Neutrophil (primary cell): ENCODE measurements around the gene ARFGAP1.

Source experiments
- H3K27ac ChIP-seq: fragments of 200-600 bp; sonication (generic); 2 replicates; pipeline ENCODE4 v1.5.1; 2016; ENCODE audit warnings: mild to moderate bottlenecking, moderate library complexity
- H3K27me3 ChIP-seq: fragments of 200-600 bp; sonication (generic); 2 replicates; pipeline ENCODE4 v1.6.0; 2016; ENCODE audit warnings: mild to moderate bottlenecking
- H3K36me3 ChIP-seq: fragments of 200-600 bp; sonication (generic); 2 replicates; pipeline ENCODE4 v1.5.1; 2017
- H3K4me1 ChIP-seq, 2 experiments: fragments of 200-600 bp in 1 of 2; sonication (generic) in 1 of 2; 1 replicate in 1 of 2; 2 replicates in 1 of 2; pipeline versions ENCODE4 v1.5.1 to v1.6.1; 2013 to 2016; ENCODE audit warnings: low read depth in 1 of 2, low read length in 1 of 2, mild to moderate bottlenecking in 1 of 2, moderate library complexity in 1 of 2; ENCODE audit not compliant: control insufficient read depth in 1 of 2, insufficient read depth in 1 of 2
- H3K4me3 ChIP-seq, 2 experiments: fragments of 200-600 bp in 1 of 2; sonication (generic) in 1 of 2; 1 replicate in 1 of 2; 2 replicates in 1 of 2; pipeline ENCODE4 v1.5.1; 2013 to 2016; ENCODE audit warnings: low read depth in 1 of 2, low read length in 1 of 2, mild to moderate bottlenecking in 1 of 2, moderate library complexity in 1 of 2
- H3K9me3 ChIP-seq: fragments of 200-600 bp; sonication (generic); 2 replicates; pipeline ENCODE4 v1.5.1; 2016
- TF ChIP-seq, protein P1 (sequence below): fragments of 200-600 bp; sonication (generic); IDR thresholded peaks from 2 replicates; pipeline ENCODE4 v1.5.1; 2016; ENCODE audit warnings: antibody characterized with exemption

The ARFGAP1 gene

DNA sequence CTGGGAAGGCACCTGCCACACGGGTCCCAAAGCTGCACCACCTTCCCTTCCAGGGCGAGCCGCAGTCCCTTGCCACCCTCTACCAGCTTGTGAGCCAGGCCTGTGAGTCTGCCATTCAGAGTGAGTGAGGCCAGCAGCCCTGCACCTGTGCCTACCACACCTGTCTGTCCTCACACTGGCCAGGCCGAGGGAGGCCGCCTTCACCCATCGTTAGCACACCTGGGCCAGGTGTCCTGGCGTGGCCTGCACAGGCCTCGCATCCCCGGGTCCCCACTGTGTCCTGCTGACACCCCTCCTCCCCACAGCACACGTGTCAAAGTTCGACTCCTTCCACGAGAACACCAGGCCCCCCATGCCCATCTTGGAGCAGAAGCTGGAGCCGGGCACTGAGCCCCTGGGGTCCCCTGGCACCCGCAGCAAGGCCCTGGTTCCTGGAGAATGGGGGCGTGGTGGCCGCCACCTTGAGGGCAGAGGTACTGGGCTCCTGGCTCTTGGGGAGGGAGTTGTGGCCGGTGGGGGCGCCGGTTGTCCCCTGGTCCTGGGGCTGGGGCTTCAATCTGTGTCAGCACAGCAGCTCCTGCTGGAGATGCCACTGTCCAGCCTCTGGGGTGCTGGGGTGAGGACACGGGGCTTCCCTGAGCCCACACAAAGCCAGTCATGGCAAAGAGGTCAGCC, 55.5 kb downstream of the ARFGAP1 start:
- H3K36me3 ChIP-seq, result no peaks in the 10 kb centered on the region
- no peak overlapping the region for H3K4me3 ChIP-seq
- no peak overlapping the region for H3K27ac ChIP-seq
- peaks cover 10% of the 10 kb centered on the region for H3K9me3 ChIP-seq
- H3K4me1 ChIP-seq, result no peaks in the 10 kb centered on the region
- H3K27me3 ChIP-seq, result peaks cover 15% of the 10 kb centered on the region
- TF ChIP-seq, protein P1, sequence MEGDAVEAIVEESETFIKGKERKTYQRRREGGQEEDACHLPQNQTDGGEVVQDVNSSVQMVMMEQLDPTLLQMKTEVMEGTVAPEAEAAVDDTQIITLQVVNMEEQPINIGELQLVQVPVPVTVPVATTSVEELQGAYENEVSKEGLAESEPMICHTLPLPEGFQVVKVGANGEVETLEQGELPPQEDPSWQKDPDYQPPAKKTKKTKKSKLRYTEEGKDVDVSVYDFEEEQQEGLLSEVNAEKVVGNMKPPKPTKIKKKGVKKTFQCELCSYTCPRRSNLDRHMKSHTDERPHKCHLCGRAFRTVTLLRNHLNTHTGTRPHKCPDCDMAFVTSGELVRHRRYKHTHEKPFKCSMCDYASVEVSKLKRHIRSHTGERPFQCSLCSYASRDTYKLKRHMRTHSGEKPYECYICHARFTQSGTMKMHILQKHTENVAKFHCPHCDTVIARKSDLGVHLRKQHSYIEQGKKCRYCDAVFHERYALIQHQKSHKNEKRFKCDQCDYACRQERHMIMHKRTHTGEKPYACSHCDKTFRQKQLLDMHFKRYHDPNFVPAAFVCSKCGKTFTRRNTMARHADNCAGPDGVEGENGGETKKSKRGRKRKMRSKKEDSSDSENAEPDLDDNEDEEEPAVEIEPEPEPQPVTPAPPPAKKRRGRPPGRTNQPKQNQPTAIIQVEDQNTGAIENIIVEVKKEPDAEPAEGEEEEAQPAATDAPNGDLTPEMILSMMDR, result no peak

DNA sequence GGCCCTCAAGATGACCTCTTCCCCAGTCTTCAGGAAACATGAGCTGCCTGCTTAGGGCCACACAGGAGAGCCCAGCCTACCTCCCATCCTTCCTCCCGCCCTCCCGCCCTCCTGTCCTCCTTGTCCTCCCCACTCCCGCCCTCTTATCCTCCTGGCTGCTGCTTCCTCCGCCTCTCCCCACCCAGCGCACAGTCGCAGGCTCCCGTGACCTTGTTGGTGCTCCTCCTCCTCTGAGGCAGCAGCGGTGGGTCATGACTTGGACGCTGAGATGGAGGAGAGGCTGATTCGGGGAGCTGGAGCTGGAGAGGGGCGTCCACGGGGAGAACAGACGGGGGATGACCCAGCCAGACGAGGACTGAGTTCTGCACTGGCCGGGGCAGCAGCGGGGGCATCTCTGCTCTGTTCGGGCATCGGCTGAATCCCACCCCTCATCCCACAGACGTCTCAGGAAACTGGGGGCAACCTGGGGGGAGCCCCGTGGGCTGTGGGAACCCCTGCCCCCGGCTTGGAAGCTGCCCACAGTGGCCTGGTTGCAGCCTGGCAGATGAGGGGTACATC, 56.2 kb downstream of the ARFGAP1 start:
- no peak overlapping the region for H3K27ac ChIP-seq
- H3K36me3 ChIP-seq, result no peaks in the 10 kb centered on the region
- H3K4me3 ChIP-seq, result no peak overlapping the region
- no peaks in the 10 kb centered on the region for H3K4me1 ChIP-seq
- H3K27me3 ChIP-seq, result peaks cover 9% of the 10 kb centered on the region
- peaks cover 10% of the 10 kb centered on the region for H3K9me3 ChIP-seq
- TF ChIP-seq, protein P1, result no peak

DNA sequence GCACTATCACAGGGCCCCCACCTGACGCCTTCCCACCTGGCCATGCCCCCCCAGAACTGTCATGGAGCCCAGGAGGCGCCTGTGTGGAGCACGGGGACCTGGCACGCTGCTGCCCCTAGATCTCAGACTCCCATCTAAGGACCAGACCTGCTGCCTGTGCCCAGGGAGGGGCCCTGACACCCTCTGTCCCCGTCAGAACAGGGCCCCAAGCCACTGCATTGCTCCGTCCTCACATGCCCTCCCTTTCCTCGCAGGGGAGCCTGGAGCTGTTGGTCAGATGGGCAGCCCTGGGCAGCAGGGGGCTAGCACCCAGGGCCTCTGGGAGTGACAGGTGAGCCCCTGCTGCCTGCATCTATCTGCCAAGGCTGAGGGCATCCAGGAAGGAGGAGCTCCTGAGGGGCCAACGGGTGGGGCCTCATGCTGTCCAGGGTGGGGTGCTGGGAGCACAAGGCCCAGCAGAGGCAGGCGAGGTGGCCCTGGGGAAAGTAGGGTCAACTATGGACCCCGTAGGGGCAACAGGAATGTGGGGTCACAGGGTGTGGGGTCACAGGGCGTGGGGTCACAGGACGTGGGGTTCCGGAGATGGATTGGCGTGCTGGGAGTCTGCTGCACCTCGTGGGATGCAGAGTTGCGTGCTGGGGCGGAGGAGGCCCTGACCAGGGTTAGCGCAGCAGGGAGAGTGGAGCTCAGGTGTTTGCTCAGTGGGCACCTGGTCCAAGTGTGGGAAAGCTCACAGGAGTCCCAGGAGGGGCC, 56.9 kb downstream of the ARFGAP1 start:
- Histone ChIP-seq H3K27me3 (peaks cover 2% of the 10 kb centered on the region), H3K36me3 (no peaks in the 10 kb centered on the region), H3K4me3 (no peak overlapping the region), H3K9me3 (peaks cover 10% of the 10 kb centered on the region), H3K4me1 (no peaks in the 10 kb centered on the region), H3K27ac (no peak overlapping the region)
- TF ChIP-seq, protein P1, result no peak

DNA sequence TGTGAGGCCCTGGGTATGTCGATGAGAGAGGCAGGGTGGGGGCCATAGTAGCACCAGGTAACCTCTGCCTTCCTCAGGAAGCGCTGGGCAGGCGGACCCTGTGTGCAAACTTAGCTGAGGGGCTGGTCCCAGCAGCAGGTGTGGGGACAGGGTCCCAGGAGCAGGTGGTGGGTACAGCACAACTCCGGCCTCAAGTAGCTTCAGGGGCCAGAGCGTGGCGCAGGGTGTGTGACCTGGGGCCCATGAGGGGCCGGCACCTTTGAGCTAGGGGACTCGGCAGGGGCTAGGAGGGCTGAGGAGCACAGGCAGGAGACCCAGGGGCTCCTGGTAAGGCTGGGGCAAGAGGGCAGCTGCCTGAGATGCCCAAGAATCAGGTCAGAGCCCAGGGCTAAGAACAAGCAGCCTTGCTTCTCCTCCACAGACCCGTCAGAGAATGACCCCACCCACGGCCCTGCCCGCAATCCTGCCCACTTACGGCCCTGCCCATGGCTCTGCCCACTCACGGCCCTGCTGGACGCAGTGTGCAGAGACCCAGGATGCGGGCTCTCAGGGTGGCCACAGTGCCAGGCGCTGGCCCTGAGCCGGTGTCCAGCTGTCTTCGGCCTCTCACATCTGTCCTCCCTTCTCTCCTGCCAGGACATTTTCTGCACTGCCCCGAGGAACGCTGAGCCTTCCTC, 57.6 kb downstream of the ARFGAP1 start:
- Histone ChIP-seq H3K27me3 (no peaks in the 10 kb centered on the region), H3K9me3 (peaks cover 10% of the 10 kb centered on the region)
- TF ChIP-seq, protein P1, result no peak

DNA sequence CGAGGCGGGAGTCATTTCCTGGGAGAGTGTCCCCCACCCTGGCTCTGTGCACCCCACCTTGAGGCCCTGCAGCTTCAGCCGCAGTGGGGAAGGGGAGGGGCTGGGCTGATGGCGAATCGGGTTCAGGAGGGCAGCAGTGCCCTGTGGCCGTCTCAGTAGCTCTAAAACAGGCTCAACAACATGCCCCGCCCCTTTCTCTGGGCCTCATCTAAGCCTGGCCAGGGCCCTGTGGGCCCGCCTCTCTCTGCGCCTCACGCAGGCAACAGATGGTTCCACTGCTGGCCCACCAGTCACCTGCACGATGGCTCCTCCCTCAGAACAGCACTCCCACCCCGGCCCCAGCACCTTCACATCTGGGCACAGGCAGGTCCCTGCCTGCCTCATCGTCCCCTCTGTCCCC, 58.3 kb downstream of the ARFGAP1 start:
- Histone ChIP-seq H3K36me3 (no peaks in the 10 kb centered on the region), H3K4me3 (no peak overlapping the region), H3K27me3 (peaks cover 2% of the 10 kb centered on the region), H3K27ac (no peak overlapping the region), H3K9me3 (peaks cover 10% of the 10 kb centered on the region), H3K4me1 (no peaks in the 10 kb centered on the region)
- TF ChIP-seq, protein P1, result no peak

More for the DNA sequence above, 57.6 kb downstream of the ARFGAP1 start:
- Histone ChIP-seq H3K36me3 (no peaks in the 10 kb centered on the region), H3K4me3 (no peak overlapping the region), H3K4me1 (no peaks in the 10 kb centered on the region), H3K27ac (no peak overlapping the region)
